Measurements from ENCODE around the gene SSH2. TPM values are rescaled to one million over a fixed set of nuclear protein-coding genes. Genes with fewer than 3 reads are reported as not detected.
A peak's percentile ranks its signal among the peaks of the same experiment; 100 is the strongest.

Gene SSH2
- total and polyA plus RNA-seq, 8 donors: 8.4 to 19.1 (median 10.3) TPM

GRCh38 chr17:29624586-29624985, 305.4 kb downstream of the SSH2 start:
- peaks cover 0 to 8% (median 3%) of the 10 kb centered on the region in 3 donors for H3K4me1 ChIP-seq
- H3K27ac ChIP-seq: no peak overlapping the region
- no peaks in the 10 kb centered on the region for H3K36me3 ChIP-seq
- no peaks in the 10 kb centered on the region for H3K27me3 ChIP-seq
- WGBS, 2 donors: 84 to 87% methylated on average over 4 of the region's 4 CpGs
- TF ChIP-seq, protein P1, sequence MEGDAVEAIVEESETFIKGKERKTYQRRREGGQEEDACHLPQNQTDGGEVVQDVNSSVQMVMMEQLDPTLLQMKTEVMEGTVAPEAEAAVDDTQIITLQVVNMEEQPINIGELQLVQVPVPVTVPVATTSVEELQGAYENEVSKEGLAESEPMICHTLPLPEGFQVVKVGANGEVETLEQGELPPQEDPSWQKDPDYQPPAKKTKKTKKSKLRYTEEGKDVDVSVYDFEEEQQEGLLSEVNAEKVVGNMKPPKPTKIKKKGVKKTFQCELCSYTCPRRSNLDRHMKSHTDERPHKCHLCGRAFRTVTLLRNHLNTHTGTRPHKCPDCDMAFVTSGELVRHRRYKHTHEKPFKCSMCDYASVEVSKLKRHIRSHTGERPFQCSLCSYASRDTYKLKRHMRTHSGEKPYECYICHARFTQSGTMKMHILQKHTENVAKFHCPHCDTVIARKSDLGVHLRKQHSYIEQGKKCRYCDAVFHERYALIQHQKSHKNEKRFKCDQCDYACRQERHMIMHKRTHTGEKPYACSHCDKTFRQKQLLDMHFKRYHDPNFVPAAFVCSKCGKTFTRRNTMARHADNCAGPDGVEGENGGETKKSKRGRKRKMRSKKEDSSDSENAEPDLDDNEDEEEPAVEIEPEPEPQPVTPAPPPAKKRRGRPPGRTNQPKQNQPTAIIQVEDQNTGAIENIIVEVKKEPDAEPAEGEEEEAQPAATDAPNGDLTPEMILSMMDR (IDR thresholded peaks at IDR 0.05): no peak
- H3K9me3 ChIP-seq: no peaks in the 10 kb centered on the region
- ATAC-seq: no peak
- intact Hi-C loops (cut with DNase I): no loop called here
- no peak for DNase-seq
- FAIRE-seq: no peak
- H3K4me3 ChIP-seq: no peak overlapping the region

GRCh38 chr17:29623283-29623647, 306.8 kb downstream of the SSH2 start:
- H3K4me3 ChIP-seq: no peak overlapping the region

DNA sequence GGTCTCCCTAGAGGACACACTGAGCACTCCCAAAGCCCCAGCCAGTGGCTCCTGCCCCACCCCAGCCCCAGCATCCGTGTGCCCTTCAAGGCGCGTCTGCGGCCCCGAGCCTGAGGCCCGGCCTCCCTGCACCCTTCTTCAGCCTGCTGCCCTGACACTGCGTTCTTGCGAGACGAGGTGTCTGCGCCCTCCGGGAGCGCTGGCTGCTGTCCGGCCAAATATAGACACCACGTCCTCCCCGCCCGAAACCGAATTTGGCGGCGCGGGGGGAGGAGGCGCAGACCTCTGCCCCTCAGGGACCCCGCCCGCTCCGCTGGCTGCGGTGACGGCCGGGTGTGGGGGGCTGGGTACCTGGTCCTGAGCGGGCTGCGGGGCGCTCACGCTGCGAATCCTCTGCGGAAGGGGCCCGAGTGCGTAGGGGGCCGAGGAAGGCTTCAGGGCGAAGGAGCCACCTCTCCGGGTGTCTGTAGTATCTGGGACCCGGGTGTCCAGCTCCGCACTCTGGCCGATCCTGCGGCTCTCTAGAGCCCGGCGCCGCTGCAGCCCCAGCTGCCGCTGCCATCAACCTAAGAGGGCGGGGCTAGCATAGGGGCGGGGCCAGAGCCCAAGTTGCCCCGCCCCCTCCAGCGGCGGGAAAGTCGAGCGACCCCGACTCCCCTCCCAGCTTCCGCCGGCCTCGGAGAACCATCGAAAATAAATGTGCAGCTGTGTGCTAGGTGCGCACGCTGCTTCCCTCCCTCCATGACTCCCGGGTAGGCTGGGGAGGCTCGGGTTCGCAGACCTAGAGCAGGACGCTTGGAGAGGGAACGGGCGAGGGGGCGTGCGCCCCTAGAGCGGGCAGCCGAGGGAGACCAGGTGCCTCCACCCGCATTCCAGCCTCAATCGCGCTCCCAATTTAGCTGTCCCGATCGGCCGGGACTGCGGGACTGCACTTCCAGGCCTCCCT, 307.4 kb downstream of the SSH2 start, which contains the start of gene CORO6:
TSS of gene CORO6 (minus strand) at position 576 of the 946 bp plus-strand sequence. CDS start 1,491 bp downstream, outside the sequence.
- WGBS, 2 donors: 8 to 9% methylated on average over 68 to 77 of the region's 77 CpGs
- no peaks in the 10 kb centered on the region for H3K36me3 ChIP-seq
- no peaks in the 10 kb centered on the region for H3K27me3 ChIP-seq
- peak within 1 kb of the TSS; percentile 20 to 63 (median 44) for H3K4me3 ChIP-seq
- DNase-seq: peak in 5 of 6 donors; percentile 19 to 80 (median 56)
- TF ChIP-seq, protein P1 (IDR thresholded peaks at IDR 0.05): no peak
- no peak for FAIRE-seq
- peak; percentile 27 to 76 (median 70) for ATAC-seq
- no peak within 1 kb of the TSS for H3K27ac ChIP-seq
- no peaks in the 10 kb centered on the region for H3K9me3 ChIP-seq
- intact Hi-C loops (cut with DNase I): no loop called here
- peaks cover 0 to 14% (median 3%) of the 10 kb centered on the region in 3 donors for H3K4me1 ChIP-seq

More at GRCh38 chr17:29623283-29623647, 306.8 kb downstream of the SSH2 start:
- no peak for FAIRE-seq
- Histone ChIP-seq H3K36me3 (no peaks in the 10 kb centered on the region), H3K9me3 (no peaks in the 10 kb centered on the region), H3K27ac (no peak overlapping the region), H3K4me1 (peaks cover 0 to 8% (median 3%) of the 10 kb centered on the region in 3 donors), H3K27me3 (no peaks in the 10 kb centered on the region)
- ATAC-seq: no peak
- 55 to 58% methylated on average over 4 of the region's 4 CpGs for WGBS, 2 donors
- DNase-seq: no peak
- intact Hi-C loops (cut with DNase I): no loop called here
- TF ChIP-seq, protein P1 (IDR thresholded peaks at IDR 0.05): no peak

- intact Hi-C loops (cut with DNase I): no loop called here
- TF ChIP-seq, protein P1 (IDR thresholded peaks at IDR 0.05): no peak
- Histone ChIP-seq H3K4me3 (no peak overlapping the region), H3K4me1 (peaks cover 1 to 20% (median 8%) of the 10 kb centered on the region in 3 donors), H3K27me3 (no peaks in the 10 kb centered on the region), H3K27ac (no peak overlapping the region), H3K9me3 (no peaks in the 10 kb centered on the region), H3K36me3 (no peaks in the 10 kb centered on the region)
- no peak for FAIRE-seq
- DNase-seq: peak in 1 of 6 donors; percentile 14
- no peak for ATAC-seq
- WGBS, 2 donors: 87 to 88% methylated on average over 8 of the region's 8 CpGs
Observed at GRCh38 chr17:29621751-29622194, 308.3 kb downstream of the SSH2 start.

Data from pancreas (tissue), 10 donors.